CD1c-positive myeloid dendritic cell (primary cell): Measurements from ENCODE around the gene SLC43A3.
A peak's percentile ranks its signal among the peaks of the same experiment; 100 is the strongest.
"Not testable (repeated sequence)": the region's sequence is repeated elsewhere in the genome, so short reads cannot be mapped to it uniquely, and the experiment has no call there.

Experiments used
- DNase-seq: peaks from one replicate; pipeline ENCODE4 v3.0.0-alpha.2; 2016; ENCODE audit errors: extremely low spot score

Gene SLC43A3

DNA sequence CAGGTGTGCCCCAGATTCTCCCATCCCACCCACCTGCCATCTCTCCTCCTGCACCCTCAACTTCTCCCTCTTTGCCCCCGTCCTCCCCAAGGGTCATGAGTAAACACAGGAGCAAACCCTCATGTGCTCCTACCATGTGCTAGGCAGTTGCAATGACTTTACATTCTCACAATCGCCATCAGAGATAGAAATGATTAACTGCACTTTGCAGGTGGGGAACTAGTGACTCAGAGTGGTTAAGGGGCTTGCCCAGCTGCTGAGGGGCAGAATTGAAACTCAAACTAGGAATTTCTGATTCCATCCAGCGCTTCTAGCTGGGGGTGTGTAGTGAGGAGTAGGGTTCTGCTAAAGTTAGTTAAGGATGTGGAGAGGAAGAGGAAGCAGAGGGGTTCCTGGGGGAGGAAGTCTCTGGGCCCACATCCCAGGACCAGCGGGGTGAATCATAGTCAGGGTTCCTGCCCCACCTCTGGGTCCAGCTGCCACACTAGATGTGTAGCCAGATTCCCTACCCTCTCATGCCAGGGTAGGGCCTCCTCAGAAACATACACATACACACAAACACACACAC, 20.5 kb downstream of the SLC43A3 start:
- peak; percentile 83 for DNase-seq

GRCh38 chr11:57405271-57405860, 21.6 kb downstream of the SLC43A3 start:
- DNase-seq, result peak; percentile 85

GRCh38 chr11:57403802-57404147, 23.1 kb downstream of the SLC43A3 start:
- peak; percentile 82 for DNase-seq

DNA sequence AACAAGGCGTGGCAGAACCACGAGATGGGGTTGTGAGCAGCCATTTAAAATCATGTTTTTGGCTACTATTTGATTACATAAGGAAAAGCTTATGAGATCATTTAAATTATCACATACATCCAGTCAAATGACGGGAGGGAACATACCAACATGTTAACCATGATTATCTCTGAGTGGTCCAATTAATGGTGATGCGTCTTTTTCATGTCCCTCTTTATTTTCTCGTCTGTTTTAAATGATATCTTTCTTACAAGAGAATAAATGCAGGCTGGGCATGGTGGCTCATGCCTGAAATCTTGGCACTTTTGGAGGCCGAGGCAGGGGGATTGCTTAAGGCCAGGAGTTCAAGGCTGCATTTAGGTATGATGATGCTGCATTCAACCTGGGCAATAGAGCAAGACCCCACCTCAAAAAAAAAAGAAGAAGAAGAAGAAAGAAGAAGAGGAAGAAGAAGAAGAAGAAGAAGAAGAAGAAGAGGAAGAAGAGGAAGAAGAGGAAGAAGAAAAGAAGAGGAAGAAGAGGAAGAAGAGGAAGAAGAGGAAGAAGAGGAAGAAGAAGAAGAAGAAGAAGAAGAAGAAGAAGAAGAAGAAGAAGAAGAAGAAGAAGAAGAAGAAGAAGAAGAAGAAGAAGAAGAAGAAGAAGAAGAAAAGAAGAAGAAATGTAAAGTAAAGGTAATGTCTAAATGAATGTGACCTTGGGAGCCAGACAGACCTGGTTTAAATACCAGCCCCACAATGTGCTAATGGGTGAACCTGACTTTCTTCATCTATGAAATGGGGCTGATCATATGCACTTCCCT, 23.7 kb downstream of the SLC43A3 start:
- not testable (repeated sequence) for DNase-seq

DNA sequence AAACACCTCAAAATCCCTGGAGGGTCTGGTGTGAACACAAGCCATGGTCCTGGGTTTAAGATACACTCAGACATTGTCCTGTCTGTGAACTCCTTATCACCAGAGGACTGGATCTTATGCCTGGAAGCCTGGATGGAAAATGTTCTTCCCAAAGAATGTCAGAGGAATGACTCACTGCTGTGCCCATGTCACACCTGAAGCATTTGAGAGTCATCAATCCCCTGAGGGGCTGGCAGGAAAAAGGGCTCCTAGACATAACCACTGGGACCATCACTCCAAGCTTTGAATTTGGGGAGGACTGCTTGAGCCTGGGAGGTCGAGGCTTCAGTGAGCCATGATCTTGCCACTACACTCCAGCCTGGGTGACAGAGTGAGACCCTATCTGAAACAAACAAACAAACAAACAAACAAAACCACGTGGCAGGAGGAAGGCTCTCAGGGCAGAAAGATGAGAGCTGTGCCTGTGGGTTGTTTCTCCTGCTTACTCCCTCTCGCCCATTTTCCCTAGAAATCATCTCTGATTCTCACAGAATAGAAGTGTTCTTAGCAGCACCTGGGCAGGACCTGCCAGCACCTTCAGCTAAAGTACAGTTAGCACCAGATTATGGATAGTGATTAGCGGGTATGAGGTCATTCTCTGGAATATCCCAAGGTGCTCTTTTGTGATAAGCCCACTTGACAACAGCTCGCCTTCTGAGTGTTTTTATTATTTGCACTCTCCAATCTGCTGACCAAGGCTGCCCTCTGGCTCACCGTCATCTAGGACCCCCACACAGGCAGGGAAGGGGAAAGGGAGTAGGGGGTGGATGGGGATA, 24.5 kb downstream of the SLC43A3 start:
- no peak for DNase-seq

GRCh38 chr11:57399972-57400578, 26.8 kb downstream of the SLC43A3 start:
- no peak for DNase-seq

DNA sequence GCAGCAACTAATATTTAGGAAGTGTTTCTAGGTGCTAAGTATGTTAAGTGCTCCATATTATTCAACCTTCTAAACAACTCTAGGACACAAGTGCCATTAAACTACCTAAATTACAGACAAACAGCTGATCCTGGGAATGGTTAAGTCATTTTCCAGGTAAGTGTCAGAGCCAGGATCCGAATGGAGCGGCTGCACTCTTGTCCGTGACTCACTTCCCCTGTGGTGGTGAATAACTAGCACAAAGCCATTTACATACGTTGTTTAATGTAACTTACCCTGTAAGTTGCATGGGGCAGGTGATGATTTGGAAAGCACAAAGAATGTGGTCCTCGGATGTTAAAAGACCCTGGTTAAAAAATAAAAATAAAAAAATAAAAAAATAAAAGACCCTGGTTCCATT, 27.7 kb downstream of the SLC43A3 start:
- no peak for DNase-seq

GRCh38 chr11:57397394-57397990, 29.4 kb downstream of the SLC43A3 start:
- peak; percentile 34 for DNase-seq

GRCh38 chr11:57396744-57397143, 30.2 kb downstream of the SLC43A3 start:
- no peak for DNase-seq

DNA sequence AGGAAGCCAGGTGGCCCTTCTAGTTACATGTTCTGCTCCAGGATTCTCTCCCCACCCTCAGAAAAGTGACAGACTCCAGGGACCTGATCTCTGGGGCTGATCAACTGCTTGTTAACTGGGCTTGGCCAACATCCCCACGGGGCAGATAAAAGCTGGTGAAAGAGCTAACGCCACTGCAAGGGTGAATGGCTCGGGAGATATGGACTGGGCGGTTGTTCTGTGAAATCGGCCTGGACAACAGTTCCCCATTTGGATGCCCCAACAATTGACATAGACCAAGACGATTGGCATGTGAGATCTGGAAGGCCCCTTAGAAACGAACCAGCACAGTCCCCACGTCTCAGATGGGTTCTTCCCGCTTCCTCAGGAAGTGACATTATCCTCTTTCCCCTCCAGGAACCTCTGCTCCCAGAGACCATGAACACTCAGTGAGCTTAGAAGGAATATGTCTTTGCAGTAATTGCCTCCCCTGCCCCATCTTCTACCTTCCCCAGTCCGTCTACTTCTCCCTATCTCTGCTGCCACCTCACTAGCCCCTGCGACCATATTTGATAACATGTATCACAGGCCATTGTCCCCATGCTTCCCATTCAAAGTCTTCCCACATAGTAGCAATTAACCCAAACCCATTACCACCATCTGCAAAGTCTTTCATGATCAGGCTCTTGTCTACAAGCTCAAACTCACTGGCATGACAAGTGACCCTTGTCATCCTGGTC, 30.9 kb downstream of the SLC43A3 start:
- DNase-seq, result no peak

DNA sequence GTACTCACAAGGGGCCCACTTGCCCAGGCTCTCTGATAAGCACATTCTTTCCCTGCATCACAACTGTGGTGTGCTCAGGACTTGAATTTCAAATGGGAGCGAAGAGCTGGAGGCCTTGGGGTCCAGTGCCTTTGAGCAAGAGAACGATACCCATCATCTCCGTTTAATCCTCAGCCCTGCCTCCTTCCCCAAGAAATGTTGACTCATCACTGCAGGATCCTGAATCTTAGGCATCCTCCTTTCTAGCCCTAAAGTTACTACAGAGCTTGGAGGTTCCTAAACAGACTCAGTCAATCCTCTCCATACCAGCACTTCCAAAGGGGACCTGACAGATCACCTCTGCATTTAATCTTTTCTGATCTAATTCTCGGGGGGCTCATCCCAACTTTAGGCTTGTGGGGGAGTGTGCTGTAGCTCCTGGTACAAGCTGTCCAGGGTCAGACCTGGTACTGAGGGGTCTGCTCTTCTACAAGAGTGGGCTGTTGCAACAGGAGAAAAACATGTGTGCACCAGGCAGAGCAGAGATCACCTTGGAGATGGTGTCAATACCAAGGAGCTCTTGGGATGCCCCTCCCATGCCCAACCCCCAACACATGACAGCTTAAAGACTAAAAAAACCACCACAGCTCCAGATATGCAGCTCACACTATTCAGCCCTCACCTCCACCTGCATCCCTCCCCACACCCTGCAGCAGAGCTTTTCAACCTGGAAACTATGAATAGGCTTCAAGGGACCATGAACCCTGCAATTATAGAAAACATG, 32.5 kb downstream of the SLC43A3 start:
- no peak for DNase-seq

DNA sequence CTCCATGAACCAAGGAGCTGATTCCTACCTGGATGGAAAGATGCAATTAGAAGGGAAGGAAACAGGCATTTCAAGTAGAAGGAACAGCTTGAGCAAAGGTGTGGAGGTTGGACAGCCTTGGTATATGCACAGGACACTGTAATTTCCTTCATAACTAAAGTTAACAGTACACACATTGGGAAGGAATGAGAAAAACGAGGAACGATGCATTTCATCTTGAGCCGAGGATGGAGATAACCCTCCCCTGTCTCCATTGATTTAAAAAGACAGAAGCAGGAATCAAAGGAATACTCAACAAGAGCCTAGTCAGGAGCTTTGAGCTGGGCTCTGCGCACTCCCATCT, 34.2 kb downstream of the SLC43A3 start:
- no peak for DNase-seq

DNA sequence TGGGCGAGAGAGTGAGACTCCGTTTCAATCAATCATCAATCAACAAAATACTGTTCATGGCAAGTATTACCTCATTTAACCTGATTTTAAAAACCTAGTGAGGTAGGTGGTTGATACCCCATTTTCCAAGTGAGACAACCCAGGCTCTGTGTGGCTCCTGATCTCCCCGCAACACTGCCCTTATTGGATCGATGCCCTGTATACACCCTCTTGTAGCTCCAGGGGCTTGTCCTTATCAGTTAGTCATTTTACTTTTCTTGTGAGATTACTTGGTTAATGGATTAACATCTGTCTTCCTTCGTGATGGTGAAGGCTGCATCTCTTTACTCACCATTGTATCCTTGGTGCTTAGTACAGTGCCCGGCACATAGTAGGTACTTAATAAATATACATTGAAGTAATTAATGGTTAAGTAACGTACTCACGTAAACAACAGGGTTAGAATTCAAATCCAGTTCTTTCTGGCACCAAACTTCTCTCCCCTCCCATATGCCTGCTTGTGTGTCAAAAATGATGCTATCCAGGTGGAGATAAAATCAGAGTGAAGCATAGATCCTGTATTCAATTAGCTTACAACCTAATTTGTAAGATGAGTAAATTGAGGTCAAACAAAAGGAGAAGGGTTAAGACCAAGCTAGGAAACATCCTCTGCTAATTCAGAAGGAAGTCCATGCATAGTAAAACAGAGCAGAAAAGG, 34.7 kb downstream of the SLC43A3 start:
- no peak for DNase-seq

DNA sequence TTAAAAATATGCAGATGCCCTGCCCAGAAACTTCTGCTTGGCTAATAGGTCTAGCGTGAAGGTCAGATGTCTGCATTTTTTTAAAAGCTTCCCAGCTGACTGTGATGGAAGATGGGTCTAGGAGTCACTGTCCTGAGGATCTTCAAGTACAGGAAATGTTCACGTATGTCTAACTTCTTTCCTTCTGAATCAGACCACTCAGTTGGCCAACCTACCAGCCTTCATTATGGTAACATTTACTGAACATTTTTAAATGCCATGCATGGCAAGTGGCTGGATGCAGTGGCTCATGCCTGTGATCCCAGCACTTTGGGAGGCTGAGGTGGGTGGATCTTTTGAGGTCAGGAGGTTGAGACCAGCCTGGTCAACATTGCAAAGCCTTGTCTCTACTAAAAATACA, 35.4 kb downstream of the SLC43A3 start:
- no peak for DNase-seq

- no peak for DNase-seq
These were observed 35.8 kb downstream of the SLC43A3 start for GRCh38 chr11:57391111-57391510.

DNA sequence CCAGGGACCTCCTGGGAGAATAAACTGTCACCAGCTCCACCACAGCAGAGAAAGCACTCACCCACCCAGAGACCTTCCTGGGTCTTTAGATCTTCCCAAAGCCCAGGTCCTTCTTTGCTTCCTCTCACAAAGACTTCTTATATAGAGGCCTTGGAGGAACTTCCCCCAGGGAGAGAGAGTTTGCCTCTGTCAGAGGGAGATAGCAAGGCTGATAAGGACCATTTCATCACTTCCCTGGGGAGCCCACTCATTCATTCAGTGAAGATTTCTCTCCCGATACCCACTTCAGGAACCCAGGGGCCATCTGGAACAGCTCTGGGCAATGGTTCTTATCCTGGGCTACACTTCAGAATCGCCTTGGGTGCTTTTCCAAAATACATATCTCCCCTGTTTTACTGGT, 36.4 kb downstream of the SLC43A3 start, which contains the start of gene PRG2:
PRG2 (minus strand) TSS at position 116 of the 400 bp plus-strand sequence. CDS start 706 bp downstream, outside the sequence.
- no peak for DNase-seq

GRCh38 chr11:57387289-57388030, 39.5 kb downstream of the SLC43A3 start:
- no peak for DNase-seq

DNA sequence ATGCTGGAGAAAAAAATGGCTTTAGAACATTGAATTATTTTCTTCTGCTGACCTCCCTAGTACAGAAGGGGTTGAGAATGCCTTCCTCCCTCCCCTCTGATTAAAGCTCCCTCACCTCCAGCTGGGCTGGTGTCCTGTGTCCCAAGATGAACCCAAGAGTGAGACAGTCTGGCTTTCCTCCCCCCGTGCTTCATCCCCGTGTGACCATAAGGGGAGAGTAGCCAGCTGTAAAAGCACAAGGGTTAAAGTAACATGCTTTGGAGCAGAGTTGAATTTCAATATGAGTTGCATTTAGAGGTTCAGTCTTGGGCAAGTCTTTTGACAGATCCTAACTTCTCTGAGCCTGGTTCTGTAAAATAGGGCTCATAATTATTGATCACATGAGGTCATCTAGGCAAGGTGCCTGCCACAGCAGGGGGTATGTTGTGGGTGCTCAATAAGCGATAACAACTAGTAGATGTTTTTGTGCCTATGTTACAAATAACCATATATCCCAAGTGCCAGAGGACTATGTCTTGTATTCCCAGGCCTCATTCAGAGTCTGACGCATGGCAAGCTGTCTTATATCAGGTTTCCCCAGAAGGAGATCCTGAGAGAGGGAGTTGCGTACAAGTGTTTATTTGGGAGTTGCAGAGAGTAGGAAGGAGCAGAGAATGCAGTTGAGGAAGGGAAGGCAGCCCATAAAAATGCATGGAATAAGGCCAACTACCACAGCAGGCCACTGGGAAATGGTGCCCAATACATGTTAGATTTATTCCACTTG, 40.6 kb downstream of the SLC43A3 start:
- no peak for DNase-seq
